ENCODE measurements around the gene RAB2B.

GRCh38 chr14:21431126-21431525, 45.6 kb downstream of the RAB2B start:
- TF ChIP-seq POLR2A (IDR thresholded peaks at IDR 0.05), result no peak
- TF ChIP-seq, protein P1, sequence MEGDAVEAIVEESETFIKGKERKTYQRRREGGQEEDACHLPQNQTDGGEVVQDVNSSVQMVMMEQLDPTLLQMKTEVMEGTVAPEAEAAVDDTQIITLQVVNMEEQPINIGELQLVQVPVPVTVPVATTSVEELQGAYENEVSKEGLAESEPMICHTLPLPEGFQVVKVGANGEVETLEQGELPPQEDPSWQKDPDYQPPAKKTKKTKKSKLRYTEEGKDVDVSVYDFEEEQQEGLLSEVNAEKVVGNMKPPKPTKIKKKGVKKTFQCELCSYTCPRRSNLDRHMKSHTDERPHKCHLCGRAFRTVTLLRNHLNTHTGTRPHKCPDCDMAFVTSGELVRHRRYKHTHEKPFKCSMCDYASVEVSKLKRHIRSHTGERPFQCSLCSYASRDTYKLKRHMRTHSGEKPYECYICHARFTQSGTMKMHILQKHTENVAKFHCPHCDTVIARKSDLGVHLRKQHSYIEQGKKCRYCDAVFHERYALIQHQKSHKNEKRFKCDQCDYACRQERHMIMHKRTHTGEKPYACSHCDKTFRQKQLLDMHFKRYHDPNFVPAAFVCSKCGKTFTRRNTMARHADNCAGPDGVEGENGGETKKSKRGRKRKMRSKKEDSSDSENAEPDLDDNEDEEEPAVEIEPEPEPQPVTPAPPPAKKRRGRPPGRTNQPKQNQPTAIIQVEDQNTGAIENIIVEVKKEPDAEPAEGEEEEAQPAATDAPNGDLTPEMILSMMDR (IDR thresholded peaks at IDR 0.05), result no peak
